Peyer's patch (tissue), 4 donors: ENCODE data around the gene EGR4.

Experiments
- CTCF ChIP-seq, 6 experiments: fragments of 450-650 bp in 4 of 6; fragments of 200-600 bp in 2 of 6; sonication (generic) in 1 of 6; IDR thresholded peaks; one replicate each; pipeline ENCODE4 v1.5.1; 2017 to 2019; ENCODE audit warnings: antibody characterized with exemption in 6 of 6, mild to moderate bottlenecking in 3 of 6, moderate library complexity in 1 of 6
- POLR2A ChIP-seq, 2 donors: fragments of 450-650 bp; IDR thresholded peaks; one replicate each; pipeline ENCODE4 v1.5.1; 2017; ENCODE audit warnings: antibody characterized with exemption in 2 of 2, mild to moderate bottlenecking in 2 of 2, moderate library complexity in 2 of 2

- TF ChIP-seq POLR2A (IDR thresholded peaks at IDR 0.05) (no peak), CTCF (IDR thresholded peaks at IDR 0.05) (no peak)
These were observed 9.6 kb downstream of the EGR4 start for GRCh38 chr2:73283545-73284295.
